WTC11 (cell line): Measurements from ENCODE around the gene LRRFIP2. TPM values are rescaled to one million over a fixed set of nuclear protein-coding genes. Genes with fewer than 3 reads are reported as not detected.

Experiments
- ATAC-seq: fragments of 200-7000 bp; cut with Tn5 transposase; 2 replicates; pipeline ENCODE4 v1.10.0; 2021; ENCODE audit warnings: mild to moderate bottlenecking, moderate library complexity
- CTCF ChIA-PET: fragments of 300-600 bp; sonication (Branson Sonifier 250); formaldehyde crosslinking; loops from one replicate; lab custom pipeline; 2021; ENCODE audit warnings: antibody characterized with exemption; lab: Charles Lee
- POLR2A ChIA-PET: fragments of 350-600 bp; sonication (Branson Sonifier 250); formaldehyde crosslinking; loops from one replicate; lab custom pipeline; 2021; ENCODE audit warnings: antibody characterized with exemption; lab: Charles Lee
- DNase-seq: peaks from one replicate; pipeline ENCODE4 v3.0.0; 2021; ENCODE audit warnings: low spot score
- H3K27ac Mint-ChIP-seq: 2 replicates; pipeline ENCODE4 v1.8.0; 2021; ENCODE audit warnings: mixed read lengths
- H3K27me3 Mint-ChIP-seq: 2 replicates; pipeline ENCODE4 v1.8.0; 2021; ENCODE audit warnings: low read depth, mild to moderate bottlenecking, moderate library complexity, mixed read lengths
- H3K36me3 Mint-ChIP-seq: 2 replicates; pipeline ENCODE4 v1.8.0; 2021; ENCODE audit warnings: mixed read lengths
- H3K4me1 Mint-ChIP-seq: 2 replicates; pipeline ENCODE4 v1.8.0; 2022; ENCODE audit warnings: mixed read lengths
- H3K4me3 Mint-ChIP-seq: 2 replicates; pipeline ENCODE4 v1.8.0; 2021; ENCODE audit warnings: mild to moderate bottlenecking, moderate library complexity, mixed read lengths
- H3K9me3 Mint-ChIP-seq: 2 replicates; pipeline ENCODE4 v1.8.0; 2021; ENCODE audit warnings: mixed read lengths
- ATF6 ChIP-seq: sonication (generic); formaldehyde crosslinking; IDR thresholded peaks from 2 replicates; pipeline ENCODE4 v1.8.1; 2023; ENCODE audit warnings: mild to moderate bottlenecking, missing genetic modification reagents
- CDX4 ChIP-seq: fragments of 250-450 bp; sonication (Bioruptor Pico); IDR thresholded peaks from 2 replicates; pipeline ENCODE4 v1.9.0; 2021; ENCODE audit warnings: moderate library complexity, mild to moderate bottlenecking, inconsistent platforms, borderline replicate concordance
- FOXJ3 ChIP-seq: sonication (generic); formaldehyde crosslinking; IDR thresholded peaks from 2 replicates; pipeline ENCODE4 v1.9.0; 2021; ENCODE audit warnings: missing genetic modification reagents, mild to moderate bottlenecking, borderline replicate concordance
- FOXK1 ChIP-seq: sonication (generic); formaldehyde crosslinking; IDR thresholded peaks from 2 replicates; pipeline ENCODE4 v1.8.0; 2022; ENCODE audit warnings: mild to moderate bottlenecking, moderate library complexity, missing genetic modification reagents
- GTF2I ChIP-seq: fragments of 250-450 bp; sonication (Bioruptor Pico); conservative IDR thresholded peaks from 2 replicates; pipeline ENCODE4 v1.4.0; 2021; ENCODE audit warnings: mild to moderate bottlenecking
- NFYB ChIP-seq: sonication (generic); formaldehyde crosslinking; conservative IDR thresholded peaks from 2 replicates; pipeline ENCODE4 v1.8.0; 2022; ENCODE audit warnings: low read depth, missing genetic modification reagents
- NR3C1 ChIP-seq: sonication (generic); formaldehyde crosslinking; conservative IDR thresholded peaks from 2 replicates; pipeline ENCODE4 v1.8.1; 2023; ENCODE audit warnings: low read depth, mild to moderate bottlenecking, missing genetic modification reagents
- OVOL2 ChIP-seq: fragments of 250-450 bp; sonication (Bioruptor Pico); IDR thresholded peaks from 2 replicates; pipeline ENCODE4 v1.9.0; 2021; ENCODE audit warnings: mild to moderate bottlenecking, borderline replicate concordance
- TEAD4 ChIP-seq: sonication (generic); formaldehyde crosslinking; IDR thresholded peaks from 2 replicates; pipeline ENCODE4 v1.8.0; 2022; ENCODE audit warnings: mild to moderate bottlenecking, missing genetic modification reagents
- ZBTB21 ChIP-seq: sonication (generic); formaldehyde crosslinking; IDR thresholded peaks from 2 replicates; pipeline ENCODE4 v1.8.1; 2023; ENCODE audit warnings: mild to moderate bottlenecking, missing genetic modification reagents, borderline replicate concordance
- ZMAT4 ChIP-seq: fragments of 250-450 bp; sonication (Bioruptor Pico); IDR thresholded peaks from 2 replicates; pipeline ENCODE4 v1.9.0; 2021; ENCODE audit warnings: mild to moderate bottlenecking
- ZNF121 ChIP-seq: sonication (generic); formaldehyde crosslinking; IDR thresholded peaks from 2 replicates; pipeline ENCODE4 v1.8.0; 2023; ENCODE audit warnings: missing genetic modification reagents
- ZNF138 ChIP-seq: sonication (generic); formaldehyde crosslinking; conservative IDR thresholded peaks from 2 replicates; pipeline ENCODE4 v1.8.1; 2022; ENCODE audit warnings: mild to moderate bottlenecking, moderate library complexity, missing genetic modification reagents
- ZNF219 ChIP-seq: sonication (generic); formaldehyde crosslinking; IDR thresholded peaks from 2 replicates; pipeline ENCODE4 v1.8.0; 2023; ENCODE audit warnings: missing genetic modification reagents, mild to moderate bottlenecking, borderline replicate concordance
- ZNF263 ChIP-seq: sonication (generic); formaldehyde crosslinking; IDR thresholded peaks from 2 replicates; pipeline ENCODE4 v1.8.1; 2022; ENCODE audit warnings: low read depth, mild to moderate bottlenecking, moderate library complexity, missing genetic modification reagents
- total RNA-seq: library from RNA; stranded (reverse); gene quantifications from 3 replicates; pipeline ENCODE4 v1.2.3, GENCODE V29; 2021
- TF ChIP-seq, protein P1 (sequence below): sonication (generic); formaldehyde crosslinking; IDR thresholded peaks from 2 replicates; pipeline ENCODE4 v1.8.0; 2022; ENCODE audit warnings: mild to moderate bottlenecking, missing genetic modification reagents
- TF ChIP-seq, protein P2 (sequence below): fragments of 250-450 bp; sonication (Bioruptor Pico); IDR thresholded peaks from 2 replicates; pipeline ENCODE4 v1.9.0; 2021; ENCODE audit warnings: mild to moderate bottlenecking
- TF ChIP-seq, protein P3 (sequence below): sonication (generic); formaldehyde crosslinking; IDR thresholded peaks from 2 replicates; pipeline ENCODE4 v1.8.1; 2022; ENCODE audit warnings: low read depth, mild to moderate bottlenecking, moderate library complexity, missing genetic modification reagents, borderline replicate concordance
- TF ChIP-seq, protein P4 (sequence below): sonication (generic); formaldehyde crosslinking; IDR thresholded peaks from 2 replicates; pipeline ENCODE4 v1.8.1; 2023; ENCODE audit warnings: mild to moderate bottlenecking, missing genetic modification reagents
- TF ChIP-seq, protein P5 (sequence below): fragments of 250-450 bp; sonication (Bioruptor Pico); conservative IDR thresholded peaks from 2 replicates; pipeline ENCODE4 v1.9.0; 2021; ENCODE audit warnings: mild to moderate bottlenecking

LRRFIP2 gene
- total RNA-seq, 1 experiment from 2014 or later, result 23.7 TPM

DNA sequence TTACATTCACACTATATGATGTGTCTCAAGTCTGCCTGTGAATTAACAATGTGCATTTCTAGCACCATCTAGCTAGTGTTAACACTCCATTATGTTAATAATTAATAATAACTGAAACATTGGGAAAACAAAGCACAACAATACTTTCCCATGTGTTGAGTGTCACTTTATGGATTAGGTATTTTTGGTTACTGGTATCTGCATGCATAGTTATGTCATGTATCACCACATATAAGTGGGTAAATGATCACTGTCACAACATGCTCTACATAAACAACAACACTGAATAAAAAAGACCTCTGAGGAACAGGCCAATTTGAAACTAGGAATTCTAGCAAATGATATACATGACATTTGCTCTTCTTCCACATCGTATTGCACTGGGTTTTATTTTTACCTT, 106.4 kb downstream of the LRRFIP2 start:
- H3K27ac Mint-ChIP-seq, result no peak overlapping the region
- no peaks in the 10 kb centered on the region for H3K4me1 Mint-ChIP-seq
- TF ChIP-seq, protein P1, sequence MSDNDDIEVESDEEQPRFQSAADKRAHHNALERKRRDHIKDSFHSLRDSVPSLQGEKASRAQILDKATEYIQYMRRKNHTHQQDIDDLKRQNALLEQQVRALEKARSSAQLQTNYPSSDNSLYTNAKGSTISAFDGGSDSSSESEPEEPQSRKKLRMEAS (CRISPR knock-in tag), result no peak
- no peak for TF ChIP-seq FOXK1 (CRISPR knock-in tag)
- no peak for TF ChIP-seq NFYB (CRISPR knock-in tag)
- TF ChIP-seq FOXJ3 (CRISPR knock-in tag), result no peak
- no peak for TF ChIP-seq TEAD4 (CRISPR knock-in tag)
- no peak for TF ChIP-seq OVOL2 (CRISPR knock-in tag)
- TF ChIP-seq, protein P2, sequence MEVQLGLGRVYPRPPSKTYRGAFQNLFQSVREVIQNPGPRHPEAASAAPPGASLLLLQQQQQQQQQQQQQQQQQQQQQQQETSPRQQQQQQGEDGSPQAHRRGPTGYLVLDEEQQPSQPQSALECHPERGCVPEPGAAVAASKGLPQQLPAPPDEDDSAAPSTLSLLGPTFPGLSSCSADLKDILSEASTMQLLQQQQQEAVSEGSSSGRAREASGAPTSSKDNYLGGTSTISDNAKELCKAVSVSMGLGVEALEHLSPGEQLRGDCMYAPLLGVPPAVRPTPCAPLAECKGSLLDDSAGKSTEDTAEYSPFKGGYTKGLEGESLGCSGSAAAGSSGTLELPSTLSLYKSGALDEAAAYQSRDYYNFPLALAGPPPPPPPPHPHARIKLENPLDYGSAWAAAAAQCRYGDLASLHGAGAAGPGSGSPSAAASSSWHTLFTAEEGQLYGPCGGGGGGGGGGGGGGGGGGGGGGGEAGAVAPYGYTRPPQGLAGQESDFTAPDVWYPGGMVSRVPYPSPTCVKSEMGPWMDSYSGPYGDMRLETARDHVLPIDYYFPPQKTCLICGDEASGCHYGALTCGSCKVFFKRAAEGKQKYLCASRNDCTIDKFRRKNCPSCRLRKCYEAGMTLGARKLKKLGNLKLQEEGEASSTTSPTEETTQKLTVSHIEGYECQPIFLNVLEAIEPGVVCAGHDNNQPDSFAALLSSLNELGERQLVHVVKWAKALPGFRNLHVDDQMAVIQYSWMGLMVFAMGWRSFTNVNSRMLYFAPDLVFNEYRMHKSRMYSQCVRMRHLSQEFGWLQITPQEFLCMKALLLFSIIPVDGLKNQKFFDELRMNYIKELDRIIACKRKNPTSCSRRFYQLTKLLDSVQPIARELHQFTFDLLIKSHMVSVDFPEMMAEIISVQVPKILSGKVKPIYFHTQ, result no peak
- no peak for TF ChIP-seq ATF6 (CRISPR knock-in tag)
- no peak for TF ChIP-seq NR3C1
- TF ChIP-seq, protein P3, sequence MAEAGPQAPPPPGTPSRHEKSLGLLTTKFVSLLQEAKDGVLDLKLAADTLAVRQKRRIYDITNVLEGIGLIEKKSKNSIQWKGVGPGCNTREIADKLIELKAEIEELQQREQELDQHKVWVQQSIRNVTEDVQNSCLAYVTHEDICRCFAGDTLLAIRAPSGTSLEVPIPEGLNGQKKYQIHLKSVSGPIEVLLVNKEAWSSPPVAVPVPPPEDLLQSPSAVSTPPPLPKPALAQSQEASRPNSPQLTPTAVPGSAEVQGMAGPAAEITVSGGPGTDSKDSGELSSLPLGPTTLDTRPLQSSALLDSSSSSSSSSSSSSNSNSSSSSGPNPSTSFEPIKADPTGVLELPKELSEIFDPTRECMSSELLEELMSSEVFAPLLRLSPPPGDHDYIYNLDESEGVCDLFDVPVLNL, result no peak
- TF ChIP-seq ZBTB21 (CRISPR knock-in tag), result no peak
- TF ChIP-seq CDX4 (CRISPR knock-in tag), result no peak
- TF ChIP-seq ZNF138 (CRISPR knock-in tag), result no peak
- TF ChIP-seq, protein P4, sequence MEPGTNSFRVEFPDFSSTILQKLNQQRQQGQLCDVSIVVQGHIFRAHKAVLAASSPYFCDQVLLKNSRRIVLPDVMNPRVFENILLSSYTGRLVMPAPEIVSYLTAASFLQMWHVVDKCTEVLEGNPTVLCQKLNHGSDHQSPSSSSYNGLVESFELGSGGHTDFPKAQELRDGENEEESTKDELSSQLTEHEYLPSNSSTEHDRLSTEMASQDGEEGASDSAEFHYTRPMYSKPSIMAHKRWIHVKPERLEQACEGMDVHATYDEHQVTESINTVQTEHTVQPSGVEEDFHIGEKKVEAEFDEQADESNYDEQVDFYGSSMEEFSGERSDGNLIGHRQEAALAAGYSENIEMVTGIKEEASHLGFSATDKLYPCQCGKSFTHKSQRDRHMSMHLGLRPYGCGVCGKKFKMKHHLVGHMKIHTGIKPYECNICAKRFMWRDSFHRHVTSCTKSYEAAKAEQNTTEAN (CRISPR knock-in tag), result no peak
- TF ChIP-seq ZNF263 (CRISPR knock-in tag), result no peak
- no peak for TF ChIP-seq ZMAT4 (CRISPR knock-in tag)
- no peak for TF ChIP-seq GTF2I
- no peak for TF ChIP-seq ZNF121 (CRISPR knock-in tag)
- TF ChIP-seq ZNF219 (CRISPR knock-in tag), result no peak
- TF ChIP-seq, protein P5, sequence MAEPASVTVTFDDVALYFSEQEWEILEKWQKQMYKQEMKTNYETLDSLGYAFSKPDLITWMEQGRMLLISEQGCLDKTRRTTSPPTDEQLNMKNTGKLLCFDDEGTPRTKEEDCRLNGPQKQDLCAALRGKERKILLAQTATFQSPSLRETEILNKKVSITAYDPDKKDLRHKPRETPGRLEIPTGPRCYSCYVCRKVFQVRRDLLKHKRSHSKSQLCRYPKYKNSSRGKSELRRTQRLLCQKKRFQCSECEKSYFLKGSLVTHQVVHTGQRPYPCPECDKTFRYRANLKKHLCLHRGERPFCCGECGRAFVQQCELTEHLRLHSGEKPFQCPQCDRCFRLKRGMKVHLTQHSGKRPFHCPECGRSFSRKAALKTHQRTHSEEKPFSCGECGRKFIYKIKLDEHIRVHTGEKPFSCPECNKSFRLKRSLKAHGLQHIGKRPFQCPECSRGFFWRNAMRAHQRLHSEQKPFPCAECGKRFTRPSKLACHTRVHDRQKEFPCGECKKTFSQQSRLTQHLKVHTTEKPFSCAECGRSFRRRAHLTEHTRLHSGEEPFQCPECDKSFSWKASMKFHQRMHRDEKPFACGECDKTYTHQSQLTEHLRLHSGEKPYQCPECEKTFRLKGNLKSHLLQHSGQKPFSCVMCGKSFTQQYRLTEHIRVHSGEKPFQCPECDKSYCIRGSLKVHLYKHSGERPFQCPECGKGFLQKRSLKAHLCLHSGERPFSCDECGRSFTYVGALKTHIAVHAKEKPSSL (CRISPR knock-in tag), result no peak
- no peak for ATAC-seq
- no peak for DNase-seq
- no peak overlapping the region for H3K4me3 Mint-ChIP-seq
- ChIA-PET CTCF (no interaction called here), POLR2A (no interaction called here)
- H3K9me3 Mint-ChIP-seq, result no peaks in the 10 kb centered on the region
- no peaks in the 10 kb centered on the region for H3K27me3 Mint-ChIP-seq
- 0 out of 2 replicates have a peak, but pooled peaks cover 2% of the 10 kb centered on the region for H3K36me3 Mint-ChIP-seq
